Ascending aorta (tissue), 2 donors: ENCODE results near the gene KLB. TPM values are rescaled to one million over a fixed set of nuclear protein-coding genes. Genes with fewer than 3 reads are reported as not detected.

Source experiments
- DNase-seq, 2 donors: peaks; one replicate each; pipeline ENCODE4 v3.0.0-alpha.2; 2019; ENCODE audit warnings: low spot score in 2 of 2
- H3K27ac ChIP-seq, 2 donors: fragments of 200-600 bp; sonication (generic); one replicate each; pipeline ENCODE4 v1.5.1; 2016 to 2017; ENCODE audit warnings: mild to moderate bottlenecking in 1 of 2
- H3K27me3 ChIP-seq: fragments of 200-600 bp; sonication (generic); one replicate; pipeline ENCODE4 v1.5.1; 2017
- H3K36me3 ChIP-seq, 2 donors: fragments of 200-600 bp; sonication (generic); one replicate each; pipeline ENCODE4 v1.5.1; 2016
- H3K4me1 ChIP-seq, 2 donors: fragments of 200-600 bp; sonication (generic); one replicate each; pipeline ENCODE4 v1.5.1; 2016 to 2017; ENCODE audit warnings: mild to moderate bottlenecking in 1 of 2
- H3K4me3 ChIP-seq, 2 donors: fragments of 200-600 bp; sonication (generic); one replicate each; pipeline ENCODE4 v1.5.1; 2016 to 2017; ENCODE audit warnings: mild to moderate bottlenecking in 1 of 2
- H3K9me3 ChIP-seq, 2 donors: fragments of 200-600 bp; sonication (generic); one replicate each; pipeline ENCODE4 v1.5.1; 2016
- CTCF ChIP-seq, 3 experiments: fragments of 200-600 bp in 2 of 3; fragments of 450-650 bp in 1 of 3; sonication (generic) in 2 of 3; IDR thresholded peaks; one replicate each; pipeline ENCODE4 v1.5.1; 2016 to 2019; ENCODE audit warnings: antibody characterized with exemption in 3 of 3, mild to moderate bottlenecking in 1 of 3, moderate library complexity in 1 of 3
- intact Hi-C: fragments of 100-400 bp; cut with DNase I; formaldehyde crosslinking; loops from one replicate; pipeline ENCODE4 v1.15.1; 2023
- total RNA-seq: library from RNA; depleted of rRNA; stranded (reverse); fragments of >200 nt; gene quantifications from one replicate; pipeline ENCODE4 v1.1.0, GENCODE V29; 2016

KLB gene
- total RNA-seq, 1 donor from 2014 or later = not detected

GRCh38 chr4:39498727-39499020, 91.9 kb downstream of the KLB start:
- TF ChIP-seq CTCF (IDR thresholded peaks at IDR 0.05) = no peak

More at GRCh38 chr4:39498727-39499020, 91.9 kb downstream of the KLB start:
- Histone ChIP-seq H3K4me1 (peaks cover 0 to 3% of the 10 kb centered on the region in 2 donors), H3K27ac (no peak overlapping the region), H3K9me3 (no peaks in the 10 kb centered on the region), H3K36me3 (peaks cover 22 to 42% of the 10 kb centered on the region in 2 donors), H3K27me3 (no peaks in the 10 kb centered on the region), H3K4me3 (no peak overlapping the region)
- intact Hi-C loops = no loop called here
- no peak for DNase-seq

Other genes with a start within 250 kb of the KLB start
- gene WDR19, start 224.4 kb upstream of the KLB start, total RNA-seq = 28.3 TPM
- gene RFC1, start 40.6 kb upstream of the KLB start, total RNA-seq = 39.5 TPM
- 1,701 TPM for gene RPL9, start 52.0 kb downstream of the KLB start, total RNA-seq
- 2.9 TPM for gene LIAS, start 52.1 kb downstream of the KLB start, total RNA-seq
- 81.1 TPM for gene UGDH, start 120.5 kb downstream of the KLB start, total RNA-seq
- 48.2 TPM for gene SMIM14, start 231.9 kb downstream of the KLB start, total RNA-seq